H4 (cell line): Measurements from ENCODE around the gene SERTAD3. TPM values are rescaled to one million over a fixed set of nuclear protein-coding genes. Genes with fewer than 3 reads are reported as not detected.

Experiments used
- DNase-seq: peaks from one replicate; pipeline ENCODE4 v3.0.0-alpha.2; 2015; ENCODE audit warnings: low spot score
- total RNA-seq: library from RNA; depleted of rRNA; stranded (reverse); fragments of >200 nt; shearing (Covaris generic); gene quantifications from 2 replicates; pipeline ENCODE4 v1.2.3, GENCODE V29; 2014

SERTAD3 gene
- total RNA-seq, 1 experiment from 2014 or later = 21.4 TPM

- DNase-seq = peak; percentile 98
Observed at GRCh38 chr19:40425450-40426287, 18.5 kb downstream of the SERTAD3 start, which contains the start of gene SERTAD1. Gene SERTAD1, minus strand, starts transcription at chr19:40425992. Its CDS starts 2,446 bp downstream, at chr19:40423546.

DNA sequence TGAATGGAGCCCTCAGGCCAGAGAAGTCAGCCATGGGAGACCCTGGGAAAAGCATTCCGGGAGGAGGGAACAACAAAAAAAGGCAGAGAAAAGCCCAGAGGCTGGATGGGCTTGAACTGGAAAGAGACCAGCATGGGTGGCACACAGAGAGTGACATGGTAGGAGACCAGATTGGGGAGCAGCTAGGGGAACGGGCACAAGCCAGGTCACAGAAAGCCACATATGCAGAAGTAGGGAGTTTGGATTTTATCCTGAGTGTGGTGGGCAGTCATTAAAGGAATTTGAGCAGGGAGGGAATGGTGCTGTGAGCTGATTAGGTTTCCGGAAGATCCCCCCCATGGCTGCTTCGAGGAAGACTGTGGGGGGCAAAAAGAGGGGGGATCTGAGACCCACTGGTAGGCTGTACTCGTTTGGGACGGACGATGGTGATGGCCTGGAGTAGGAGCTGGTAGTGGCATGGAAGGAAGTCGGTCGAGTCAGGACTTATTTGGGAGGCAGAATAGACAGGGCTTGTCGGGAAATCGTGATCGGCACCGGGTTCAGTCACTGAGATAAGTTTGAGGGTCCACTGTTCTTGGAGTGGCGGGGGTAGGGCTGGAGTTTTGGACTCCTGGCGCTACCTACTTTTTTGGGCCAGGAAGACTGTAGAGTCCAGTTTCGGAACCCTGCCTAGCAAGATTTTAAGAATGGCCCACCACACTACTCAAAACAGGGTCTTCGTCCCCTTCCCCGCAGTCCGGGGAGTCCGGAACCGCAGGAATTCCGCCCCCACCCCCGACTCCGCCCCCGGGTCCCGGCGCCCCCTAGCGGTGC is 19.3 kb downstream of the SERTAD3 start:
- DNase-seq = no peak

- no peak for DNase-seq
Observed at GRCh38 chr19:40423938-40424337, 20.2 kb downstream of the SERTAD3 start.

DNA sequence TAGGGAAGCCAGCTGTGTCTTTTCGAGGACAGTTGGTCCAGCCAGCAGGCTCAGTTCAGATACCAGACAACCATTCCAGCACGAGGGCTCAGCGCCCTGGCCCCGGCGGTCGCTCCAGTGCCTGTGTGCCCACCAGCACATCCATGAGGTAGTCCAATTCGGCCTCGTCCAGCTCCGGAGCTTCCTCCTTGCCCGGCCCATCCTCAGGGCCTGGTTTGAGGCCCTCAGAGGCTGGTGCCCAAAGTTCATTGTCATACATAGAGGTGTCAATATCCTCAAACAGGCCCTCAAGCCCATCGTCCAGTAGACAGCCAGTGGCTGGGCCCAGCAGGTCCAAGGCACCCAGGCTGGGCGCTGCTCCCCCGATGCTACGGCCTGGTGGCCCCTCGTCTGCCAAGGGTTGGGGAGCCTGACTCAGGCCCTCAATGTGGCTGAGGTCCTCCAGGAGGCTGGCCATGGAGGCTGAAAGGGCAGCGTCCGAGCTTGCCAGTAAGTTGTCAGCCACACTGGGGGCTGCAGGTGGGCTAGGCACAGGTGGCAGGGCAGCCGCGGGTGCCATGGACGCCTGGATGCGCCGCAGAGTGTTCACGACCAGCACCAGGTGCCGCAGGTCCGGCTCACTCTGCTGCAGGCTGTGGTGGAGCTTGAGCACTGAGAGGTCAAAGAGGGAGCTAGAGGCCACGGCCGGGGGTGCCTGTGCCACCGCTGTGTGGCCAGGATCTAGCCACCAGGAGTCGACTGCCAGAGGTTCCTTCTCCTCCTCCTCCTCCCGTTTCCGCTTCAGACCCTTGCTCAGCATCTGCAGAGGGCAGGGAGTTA is 21.2 kb downstream of the SERTAD3 start:
- DNase-seq = no peak

DNA sequence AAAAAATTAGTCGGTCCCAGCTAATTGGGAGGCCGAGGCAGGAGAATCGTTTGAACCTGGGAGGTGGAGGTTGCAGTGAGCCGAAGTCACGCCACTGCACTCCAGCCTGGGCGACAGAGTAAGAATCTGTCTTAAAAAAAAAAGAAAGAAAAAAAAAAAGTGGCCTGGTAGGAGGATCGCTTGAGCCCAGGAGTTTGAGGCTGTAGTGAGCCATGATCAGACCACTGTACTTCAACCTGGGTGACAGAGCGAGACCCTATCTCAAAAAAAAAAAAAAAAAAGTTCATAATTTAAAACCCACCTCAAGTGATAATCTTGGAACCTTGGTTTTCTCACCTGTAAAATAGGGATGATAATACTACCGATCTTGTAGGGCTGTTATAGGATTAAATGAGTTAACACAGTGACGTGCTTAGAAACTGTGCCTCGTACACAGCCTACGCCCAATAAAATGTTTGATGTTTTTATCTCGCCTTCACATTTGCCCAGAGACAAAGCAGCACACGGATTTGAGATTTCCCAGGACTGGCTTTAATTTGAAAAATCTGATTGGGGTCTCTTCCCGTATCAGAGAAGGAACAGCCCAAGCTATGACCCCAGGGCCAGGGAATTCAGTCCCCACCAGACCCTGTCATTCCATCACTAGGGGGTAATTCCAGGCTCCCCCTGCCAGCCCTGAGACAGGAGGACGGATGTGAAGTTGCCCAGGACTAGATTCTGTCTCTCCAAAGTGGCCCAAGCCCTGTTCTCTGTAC is 22.0 kb downstream of the SERTAD3 start:
- no peak for DNase-seq

DNA sequence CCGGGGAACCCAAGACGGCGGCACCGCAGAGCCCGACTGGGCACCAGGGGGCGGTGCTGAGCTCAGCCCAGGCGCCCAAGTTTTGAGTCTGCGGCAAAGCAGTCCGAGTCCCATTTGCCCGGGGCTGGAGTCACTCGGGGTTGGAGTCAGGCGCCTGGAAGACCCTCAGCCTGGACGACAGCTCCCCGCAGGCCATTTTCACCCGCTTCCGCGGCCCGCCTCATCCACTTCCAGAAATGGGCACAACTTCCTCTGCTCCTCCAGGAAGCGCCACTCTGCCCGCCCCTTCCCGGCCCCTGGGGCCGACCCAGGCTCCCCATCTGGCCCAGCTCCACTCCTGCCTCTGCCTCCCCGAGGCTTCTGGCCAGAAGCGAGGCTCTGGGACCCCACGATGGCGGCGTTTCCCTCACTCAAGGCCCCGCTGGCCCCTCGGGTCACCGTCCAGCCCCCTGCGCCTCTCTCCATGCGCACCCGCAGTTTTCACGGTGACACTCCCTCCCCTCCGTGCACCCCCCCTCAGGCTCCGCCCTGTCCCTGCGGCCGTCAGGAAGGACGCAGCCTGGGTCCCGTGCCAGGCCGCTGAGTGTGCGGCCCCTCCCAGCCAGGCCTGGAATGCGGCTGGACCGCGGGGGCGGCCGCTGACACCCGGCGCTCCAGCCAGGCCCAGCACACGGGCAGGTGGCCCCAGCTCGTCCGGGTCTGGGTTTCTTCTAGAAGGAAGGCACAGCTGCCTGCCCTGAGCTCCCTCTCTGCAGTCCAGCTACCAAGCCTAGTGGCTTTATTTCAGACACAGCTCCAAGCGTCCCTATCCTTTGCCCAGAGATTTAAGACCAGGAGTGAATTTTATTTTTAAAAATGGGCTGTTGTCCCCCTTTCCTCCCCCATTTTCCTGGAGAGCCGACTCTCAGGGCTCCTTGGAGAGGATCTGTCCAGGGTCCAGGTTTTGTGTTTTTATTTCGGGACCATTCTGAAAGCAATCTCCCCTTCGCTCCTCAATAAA is 23.1 kb downstream of the SERTAD3 start:
- peak; percentile 87 for DNase-seq

DNA sequence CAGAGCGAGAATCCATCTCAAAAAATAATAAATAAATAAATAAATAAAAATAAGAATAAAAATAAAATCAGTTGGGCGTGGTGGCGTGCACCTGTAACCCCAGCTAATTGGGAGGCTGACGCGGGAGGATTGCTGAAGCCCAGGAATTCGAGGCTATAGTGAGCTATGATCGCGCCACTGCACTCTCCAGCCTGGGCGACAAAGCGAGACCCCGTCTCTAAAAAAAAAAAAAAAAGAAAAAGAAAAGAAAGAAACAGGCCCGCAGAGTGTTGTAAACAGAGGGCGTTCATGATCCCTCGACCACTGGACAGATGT is 23.7 kb downstream of the SERTAD3 start:
- no peak for DNase-seq

- no peak for DNase-seq
Observed at GRCh38 chr19:40419780-40420179, 24.4 kb downstream of the SERTAD3 start.

DNA sequence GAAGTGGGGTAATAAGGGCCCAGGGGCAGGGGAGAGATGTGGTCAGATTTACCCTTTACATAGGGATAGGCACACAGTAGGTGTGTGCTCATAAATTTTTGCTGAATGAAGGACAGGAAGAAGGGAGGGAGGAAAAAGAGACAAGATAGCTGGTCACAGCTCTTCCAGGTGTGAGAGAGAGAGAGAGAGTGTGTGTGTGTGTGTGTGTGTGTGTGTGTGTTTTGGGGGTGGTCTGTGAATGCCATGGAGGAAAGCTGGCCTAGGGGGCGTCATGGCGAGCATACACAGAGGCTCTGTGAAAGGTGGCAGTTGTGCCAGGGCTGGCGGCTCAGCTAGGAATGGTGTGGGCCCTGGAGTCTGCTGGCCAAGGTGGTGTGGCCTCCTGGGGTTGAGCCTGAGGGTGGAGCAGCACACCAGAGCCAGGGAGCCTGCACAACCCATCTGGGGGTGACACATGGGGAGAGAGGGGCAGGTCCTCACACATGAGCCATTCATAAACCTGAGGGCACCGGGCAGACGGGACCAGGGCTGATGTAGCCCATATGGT is 25.0 kb downstream of the SERTAD3 start:
- DNase-seq = no peak

DNA sequence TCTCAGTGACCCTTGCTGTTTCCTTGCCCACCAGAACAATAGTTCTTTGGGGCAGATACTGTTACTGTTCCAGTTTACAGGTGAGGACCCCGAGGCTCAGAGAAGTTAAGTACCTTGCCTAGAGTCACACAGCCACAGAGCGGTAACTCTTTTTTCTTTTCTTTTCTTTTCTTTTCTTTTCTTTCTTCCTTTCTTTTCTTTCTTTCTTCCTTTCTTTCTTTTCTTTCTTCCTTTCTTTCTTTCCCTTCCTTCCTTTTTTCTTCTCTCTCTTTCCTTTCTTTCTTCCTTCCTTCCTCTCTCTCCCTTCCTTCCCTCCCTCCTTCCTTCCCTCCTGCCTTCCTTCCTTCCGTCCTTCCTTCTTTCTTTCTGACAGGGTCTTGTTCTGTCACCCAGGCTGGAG is 26.1 kb downstream of the SERTAD3 start:
- DNase-seq = no peak

DNA sequence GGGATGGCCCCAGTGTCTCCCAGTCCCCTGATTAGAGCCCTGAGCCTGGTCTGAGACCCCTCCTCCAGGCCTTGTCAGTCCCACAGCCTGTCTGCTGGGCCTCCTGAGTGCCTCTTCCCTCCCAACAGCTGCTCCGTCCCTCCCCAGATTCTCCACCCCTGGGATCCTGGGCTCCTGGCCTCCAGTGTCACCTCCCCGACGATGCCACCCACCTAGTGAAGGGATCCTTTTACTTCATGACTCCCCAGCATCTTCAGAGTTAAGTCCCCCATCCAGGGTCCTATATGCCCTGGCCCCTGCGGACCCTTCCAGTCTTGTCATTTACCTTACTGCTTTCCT is 26.5 kb downstream of the SERTAD3 start:
- DNase-seq = no peak

GRCh38 chr19:40416918-40417642 is 27.1 kb downstream of the SERTAD3 start:
- DNase-seq = peak; percentile 91

GRCh38 chr19:40415768-40416167 is 28.4 kb downstream of the SERTAD3 start:
- no peak for DNase-seq

GRCh38 chr19:40414542-40415535 is 29.3 kb downstream of the SERTAD3 start:
- DNase-seq = no peak

GRCh38 chr19:40413291-40413845 is 30.8 kb downstream of the SERTAD3 start, which contains the start of gene PRX:
Gene PRX, minus strand, starts transcription at chr19:40413378. Its CDS starts 5,446 bp downstream, at chr19:40407932.
- no peak for DNase-seq

DNA sequence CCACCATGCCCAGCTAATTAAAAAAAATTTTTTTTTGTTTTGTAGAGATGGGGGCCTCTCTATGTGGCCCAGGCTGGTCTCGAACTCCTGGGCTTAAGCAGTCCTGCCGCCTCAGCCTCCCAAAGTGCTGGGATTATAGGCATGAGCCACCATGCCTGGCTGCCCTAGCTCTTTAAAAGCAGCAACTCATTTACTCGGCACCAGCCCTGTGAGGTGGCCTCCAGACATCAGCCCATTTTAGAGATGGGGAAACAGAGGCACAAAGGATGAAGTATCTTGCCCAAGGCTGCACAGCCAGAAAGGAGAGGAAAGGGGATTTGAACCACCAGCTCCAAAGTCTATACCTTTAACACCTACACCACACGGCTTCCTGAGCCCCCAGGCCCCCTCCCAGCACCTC is 31.3 kb downstream of the SERTAD3 start:
- DNase-seq = no peak

DNA sequence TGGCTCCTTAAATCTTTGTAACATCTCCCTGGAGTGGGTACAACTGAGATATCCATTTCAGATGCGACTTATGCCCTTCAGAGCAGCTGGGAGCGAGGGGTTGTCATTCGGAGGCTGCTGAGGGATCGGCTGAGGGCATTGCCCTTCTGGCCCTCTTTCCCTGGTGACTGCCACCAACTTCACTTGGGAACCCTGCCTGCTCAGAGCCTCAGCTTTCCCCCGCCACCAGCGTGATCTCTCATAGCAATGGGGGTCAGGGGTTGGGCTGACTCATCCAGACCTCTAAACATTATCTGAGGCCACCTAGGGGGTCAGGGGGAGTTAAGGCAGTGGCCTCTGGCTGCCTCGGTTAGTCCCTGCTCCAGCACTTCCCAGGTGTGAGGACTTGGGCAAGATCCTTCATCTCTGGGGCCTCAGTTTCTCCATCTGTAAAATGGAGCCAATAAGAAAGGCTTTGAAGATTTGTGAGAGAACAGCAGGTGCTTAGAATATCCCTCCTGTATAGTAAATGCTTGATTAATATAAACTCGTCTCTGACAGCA is 32.1 kb downstream of the SERTAD3 start:
- no peak for DNase-seq
